ENCODE data around the gene CLK3. TPM values are rescaled to one million over a fixed set of nuclear protein-coding genes. Genes with fewer than 3 reads are reported as not detected.

The CLK3 gene
- total and polyA plus RNA-seq, 2 of the 13 experiments (the other 11 are each of a cell fraction or from before 2014, with no cell fraction given), result 41.5 to 82.0 TPM

DNA sequence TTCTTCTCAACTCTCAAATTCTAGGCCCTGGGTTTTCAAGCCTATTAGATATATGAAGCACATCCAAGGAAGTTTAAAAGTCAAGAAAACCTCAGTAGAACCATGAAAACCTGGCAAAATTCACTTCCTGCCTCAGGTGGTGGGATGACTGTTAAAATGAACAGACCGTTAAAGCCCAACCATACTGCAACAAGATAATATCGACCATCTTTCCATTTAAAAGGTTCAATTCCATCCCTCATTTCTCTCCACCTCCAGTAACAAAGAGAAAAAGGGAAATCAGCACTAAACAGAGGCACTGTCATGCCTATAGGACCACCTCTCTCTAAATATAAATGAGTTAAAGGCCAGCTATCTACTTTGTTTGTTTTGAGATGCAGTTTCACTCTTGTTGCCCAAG, 49.0 kb downstream of the CLK3 start:
- TF ChIP-seq, protein P1, sequence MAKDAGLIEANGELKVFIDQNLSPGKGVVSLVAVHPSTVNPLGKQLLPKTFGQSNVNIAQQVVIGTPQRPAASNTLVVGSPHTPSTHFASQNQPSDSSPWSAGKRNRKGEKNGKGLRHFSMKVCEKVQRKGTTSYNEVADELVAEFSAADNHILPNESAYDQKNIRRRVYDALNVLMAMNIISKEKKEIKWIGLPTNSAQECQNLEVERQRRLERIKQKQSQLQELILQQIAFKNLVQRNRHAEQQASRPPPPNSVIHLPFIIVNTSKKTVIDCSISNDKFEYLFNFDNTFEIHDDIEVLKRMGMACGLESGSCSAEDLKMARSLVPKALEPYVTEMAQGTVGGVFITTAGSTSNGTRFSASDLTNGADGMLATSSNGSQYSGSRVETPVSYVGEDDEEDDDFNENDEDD (CRISPR knock-in tag; IDR thresholded peaks at IDR 0.05; ENCODE audit: borderline replicate concordance), result no peak
- TF ChIP-seq WIZ (CRISPR knock-in tag; IDR thresholded peaks at IDR 0.05), result no peak
- TF ChIP-seq ATRX (CRISPR knock-in tag; IDR thresholded peaks at IDR 0.05; ENCODE audit: borderline replicate concordance), result no peak
- no peak for TF ChIP-seq HCFC1 (IDR thresholded peaks at IDR 0.05; ENCODE audit: low read depth, low read length)
- no peak for TF ChIP-seq ETV6 (CRISPR knock-in tag; conservative IDR thresholded peaks at IDR 0.05)
- TF ChIP-seq, protein P2, sequence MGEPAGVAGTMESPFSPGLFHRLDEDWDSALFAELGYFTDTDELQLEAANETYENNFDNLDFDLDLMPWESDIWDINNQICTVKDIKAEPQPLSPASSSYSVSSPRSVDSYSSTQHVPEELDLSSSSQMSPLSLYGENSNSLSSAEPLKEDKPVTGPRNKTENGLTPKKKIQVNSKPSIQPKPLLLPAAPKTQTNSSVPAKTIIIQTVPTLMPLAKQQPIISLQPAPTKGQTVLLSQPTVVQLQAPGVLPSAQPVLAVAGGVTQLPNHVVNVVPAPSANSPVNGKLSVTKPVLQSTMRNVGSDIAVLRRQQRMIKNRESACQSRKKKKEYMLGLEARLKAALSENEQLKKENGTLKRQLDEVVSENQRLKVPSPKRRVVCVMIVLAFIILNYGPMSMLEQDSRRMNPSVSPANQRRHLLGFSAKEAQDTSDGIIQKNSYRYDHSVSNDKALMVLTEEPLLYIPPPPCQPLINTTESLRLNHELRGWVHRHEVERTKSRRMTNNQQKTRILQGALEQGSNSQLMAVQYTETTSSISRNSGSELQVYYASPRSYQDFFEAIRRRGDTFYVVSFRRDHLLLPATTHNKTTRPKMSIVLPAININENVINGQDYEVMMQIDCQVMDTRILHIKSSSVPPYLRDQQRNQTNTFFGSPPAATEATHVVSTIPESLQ (CRISPR knock-in tag; conservative IDR thresholded peaks at IDR 0.05), result no peak
- TF ChIP-seq ZNF564 (CRISPR knock-in tag; IDR thresholded peaks at IDR 0.05), result no peak
- no peak for TF ChIP-seq ZNF350 (CRISPR knock-in tag; IDR thresholded peaks at IDR 0.05; ENCODE audit: borderline replicate concordance, low read depth)
- TF ChIP-seq, protein P3, sequence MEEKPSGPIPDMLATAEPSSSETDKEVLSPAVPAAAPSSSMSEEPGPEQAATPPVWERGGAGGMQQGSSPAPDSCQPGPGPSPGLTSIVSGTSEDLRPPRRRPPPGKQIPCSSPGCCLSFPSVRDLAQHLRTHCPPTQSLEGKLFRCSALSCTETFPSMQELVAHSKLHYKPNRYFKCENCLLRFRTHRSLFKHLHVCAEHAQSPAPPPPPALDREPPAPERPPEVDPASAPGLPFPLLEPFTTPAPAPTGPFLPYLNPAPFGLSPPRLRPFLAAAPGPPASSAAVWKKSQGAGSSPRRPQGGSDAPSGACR (CRISPR knock-in tag; IDR thresholded peaks at IDR 0.05), result no peak
- TF ChIP-seq HMGA1 (CRISPR knock-in tag; conservative IDR thresholded peaks at IDR 0.05), result no peak
- no peak for TF ChIP-seq ZNF33A (CRISPR knock-in tag; IDR thresholded peaks at IDR 0.05; ENCODE audit: borderline replicate concordance)
- TF ChIP-seq, protein P4, sequence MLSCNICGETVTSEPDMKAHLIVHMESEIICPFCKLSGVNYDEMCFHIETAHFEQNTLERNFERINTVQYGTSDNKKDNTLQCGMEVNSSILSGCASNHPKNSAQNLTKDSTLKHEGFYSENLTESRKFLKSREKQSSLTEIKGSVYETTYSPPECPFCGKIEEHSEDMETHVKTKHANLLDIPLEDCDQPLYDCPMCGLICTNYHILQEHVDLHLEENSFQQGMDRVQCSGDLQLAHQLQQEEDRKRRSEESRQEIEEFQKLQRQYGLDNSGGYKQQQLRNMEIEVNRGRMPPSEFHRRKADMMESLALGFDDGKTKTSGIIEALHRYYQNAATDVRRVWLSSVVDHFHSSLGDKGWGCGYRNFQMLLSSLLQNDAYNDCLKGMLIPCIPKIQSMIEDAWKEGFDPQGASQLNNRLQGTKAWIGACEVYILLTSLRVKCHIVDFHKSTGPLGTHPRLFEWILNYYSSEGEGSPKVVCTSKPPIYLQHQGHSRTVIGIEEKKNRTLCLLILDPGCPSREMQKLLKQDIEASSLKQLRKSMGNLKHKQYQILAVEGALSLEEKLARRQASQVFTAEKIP (CRISPR knock-in tag; IDR thresholded peaks at IDR 0.05; ENCODE audit: borderline replicate concordance), result no peak
- TF ChIP-seq MED8 (CRISPR knock-in tag; IDR thresholded peaks at IDR 0.05; ENCODE audit: insufficient replicate concordance), result no peak
- no peak for TF ChIP-seq PCBP1 (IDR thresholded peaks at IDR 0.05; ENCODE audit: borderline replicate concordance, low read depth, low read length)
- no peak for TF ChIP-seq PHF5A (CRISPR knock-in tag; IDR thresholded peaks at IDR 0.05; ENCODE audit: low read depth, unreplicated experiment)
- TF ChIP-seq TGIF2 (CRISPR knock-in tag; IDR thresholded peaks at IDR 0.05), result no peak
- no peak for TF ChIP-seq SNRNP70 (IDR thresholded peaks at IDR 0.05; ENCODE audit: low read depth, low read length)
- Histone ChIP-seq H3K9me3 (ENCODE audit: low read length) (no peaks in the 10 kb centered on the region), H3K27me3 (ENCODE audit: control insufficient read depth in 1 of 2, insufficient read depth in 2 of 2, low read length in 2 of 2) (no peaks in the 10 kb centered on the region), H3K4me3 (replicated peaks in 1 of 3; ENCODE audit: insufficient read depth in 1 of 3, low read depth in 2 of 3, low read length in 3 of 3) (no peak overlapping the region), H3K36me3 (replicated peaks in 1 of 2; ENCODE audit: control insufficient read depth in 1 of 2, insufficient read depth in 2 of 2, low read length in 2 of 2) (peaks cover 0 to 21% of the 10 kb centered on the region in 2 experiments; a peak in 2 of 5 replicates), H3K4me1 (ENCODE audit: insufficient read depth, low read length) (peaks cover 21% of the 10 kb centered on the region), H2AFZ (ENCODE audit: low read length) (no peak overlapping the region), H4K20me1 (ENCODE audit: insufficient read depth, low read length) (peaks cover 10% of the 10 kb centered on the region), H3K79me2 (ENCODE audit: insufficient read depth, low read length) (peaks cover 14% of the 10 kb centered on the region), H3K9ac (ENCODE audit: insufficient read depth, low read depth, low read length) (no peak overlapping the region), H3K4me2 (ENCODE audit: low read depth, low read length) (peak overlapping the region; percentile 19; the same call in 1 of the 2 replicates), H3K27ac (ENCODE audit: extremely low read length, insufficient read depth, low read length) (peak overlapping the region; percentile 43)
- 27% methylated on average over 2 of the region's 2 CpGs for WGBS (ENCODE audit: low lambda C conversion rate)
- ATAC-seq, result no peak
- in situ Hi-C loops (cut with HindIII; ENCODE audit: extremely low pct_ligation_motif_present, low pct_unique_long_range_greater_than_20kb) (no loop called here), intact Hi-C loops (cut with micrococcal nuclease; ENCODE audit: unreplicated experiment) (no loop called here)
- FAIRE-seq, result no peak
- no peak for DNase-seq (ENCODE audit: low spot score)
- BruUV-seq (replicated peaks), result no TSS peak
- ChIA-PET CTCF (ENCODE audit: low intra/inter-chr PET ratio, low total read pairs) (no interaction called here), POLR2A (no interaction called here)
